GM06990 (cell line): ENCODE results near the gene TCF12.

Source experiments
- DNase-seq: peaks from one replicate; pipeline ENCODE4 v3.0.0-alpha.2; 2011; ENCODE audit not compliant: insufficient read length; ENCODE audit errors: extremely low read depth
- H3K27me3 ChIP-seq: replicated peaks from 2 replicates; pipeline ENCODE4 v1.6.0; 2011; ENCODE audit warnings: low read length; ENCODE audit not compliant: control insufficient read depth, insufficient read depth
- H3K36me3 ChIP-seq: 2 replicates; pipeline ENCODE4 v1.5.1; 2011; ENCODE audit warnings: low read length; ENCODE audit not compliant: control insufficient read depth, insufficient read depth
- H3K4me3 ChIP-seq: replicated peaks from 2 replicates; pipeline ENCODE4 v1.5.1; 2011; ENCODE audit warnings: low read depth, mild to moderate bottlenecking, control low read depth, low read length
- TF ChIP-seq, protein P1 (sequence below): IDR thresholded peaks from 2 replicates; pipeline ENCODE4 v1.5.1; 2011; ENCODE audit warnings: low read length, control low read depth, mild to moderate bottlenecking, inconsistent platforms; ENCODE audit not compliant: insufficient read depth, poor library complexity, severe bottlenecking

Gene TCF12

DNA sequence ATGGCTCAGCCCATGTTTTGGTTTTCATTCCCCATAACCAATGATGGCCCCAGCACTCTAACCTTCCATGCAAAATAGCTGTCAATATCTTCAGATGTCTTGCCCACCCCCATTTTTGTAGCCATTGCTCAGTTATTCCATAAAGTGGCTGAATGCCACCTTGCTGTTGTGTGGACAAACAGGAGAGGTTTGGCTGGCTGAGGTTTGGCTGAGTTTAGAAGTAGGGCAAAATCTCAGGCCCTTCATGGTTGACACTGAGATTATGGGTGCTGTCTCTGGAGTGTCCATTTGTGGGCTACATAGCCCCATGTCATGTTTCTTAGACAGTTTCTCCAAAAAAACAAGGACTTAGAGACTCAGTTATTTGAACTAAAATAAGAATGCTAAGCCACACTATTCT is 96.9 kb downstream of the TCF12 start:
- TF ChIP-seq, protein P1, sequence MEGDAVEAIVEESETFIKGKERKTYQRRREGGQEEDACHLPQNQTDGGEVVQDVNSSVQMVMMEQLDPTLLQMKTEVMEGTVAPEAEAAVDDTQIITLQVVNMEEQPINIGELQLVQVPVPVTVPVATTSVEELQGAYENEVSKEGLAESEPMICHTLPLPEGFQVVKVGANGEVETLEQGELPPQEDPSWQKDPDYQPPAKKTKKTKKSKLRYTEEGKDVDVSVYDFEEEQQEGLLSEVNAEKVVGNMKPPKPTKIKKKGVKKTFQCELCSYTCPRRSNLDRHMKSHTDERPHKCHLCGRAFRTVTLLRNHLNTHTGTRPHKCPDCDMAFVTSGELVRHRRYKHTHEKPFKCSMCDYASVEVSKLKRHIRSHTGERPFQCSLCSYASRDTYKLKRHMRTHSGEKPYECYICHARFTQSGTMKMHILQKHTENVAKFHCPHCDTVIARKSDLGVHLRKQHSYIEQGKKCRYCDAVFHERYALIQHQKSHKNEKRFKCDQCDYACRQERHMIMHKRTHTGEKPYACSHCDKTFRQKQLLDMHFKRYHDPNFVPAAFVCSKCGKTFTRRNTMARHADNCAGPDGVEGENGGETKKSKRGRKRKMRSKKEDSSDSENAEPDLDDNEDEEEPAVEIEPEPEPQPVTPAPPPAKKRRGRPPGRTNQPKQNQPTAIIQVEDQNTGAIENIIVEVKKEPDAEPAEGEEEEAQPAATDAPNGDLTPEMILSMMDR = no peak
- DNase-seq = no peak

DNA sequence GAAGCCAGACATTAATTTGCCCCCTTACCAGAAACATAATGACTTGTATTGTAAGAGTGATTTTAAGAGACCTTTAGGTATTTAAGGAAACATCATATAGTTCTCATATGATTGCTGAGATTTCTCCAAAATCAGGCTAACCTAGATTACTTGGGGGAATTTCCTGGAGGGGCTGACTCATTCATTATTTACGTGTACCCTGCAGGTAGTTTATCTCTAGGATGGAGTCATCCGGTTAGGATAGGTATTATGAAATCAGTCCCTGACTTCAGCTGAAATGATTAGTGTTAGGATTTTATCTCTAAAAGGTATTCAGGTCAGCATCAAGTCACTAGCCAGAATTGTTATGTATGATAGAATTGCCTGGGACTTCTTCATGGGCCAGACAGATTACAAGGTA is 97.5 kb downstream of the TCF12 start:
- Histone ChIP-seq H3K27me3 (no peaks in the 10 kb centered on the region), H3K4me3 (no peak overlapping the region), H3K36me3 (no peaks in the 10 kb centered on the region)
- TF ChIP-seq, protein P1 = no peak
- DNase-seq = no peak

More for the DNA sequence above, 96.9 kb downstream of the TCF12 start:
- Histone ChIP-seq H3K4me3 (no peak overlapping the region), H3K27me3 (no peaks in the 10 kb centered on the region), H3K36me3 (no peaks in the 10 kb centered on the region)

DNA sequence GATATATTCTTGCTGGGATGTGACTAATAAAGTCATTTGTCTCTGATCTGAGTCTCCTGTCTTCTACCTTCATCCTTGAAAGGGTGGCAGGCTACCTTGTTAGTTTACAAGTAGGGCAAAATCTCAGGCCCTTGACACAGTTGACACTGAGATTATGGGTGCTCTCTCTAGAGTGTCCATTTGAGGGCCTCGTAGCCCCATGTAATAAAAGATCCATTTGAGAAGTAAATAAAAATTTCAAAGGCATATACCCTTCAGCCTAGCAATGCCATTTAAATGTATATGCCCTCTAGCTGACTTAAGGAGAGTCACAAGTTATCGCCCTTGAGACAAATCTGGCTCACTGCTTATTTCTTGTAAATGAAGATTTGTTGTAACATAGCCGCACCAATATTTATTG is 98.6 kb downstream of the TCF12 start:
- no peaks in the 10 kb centered on the region for H3K27me3 ChIP-seq
- no peaks in the 10 kb centered on the region for H3K36me3 ChIP-seq
- DNase-seq = no peak
- TF ChIP-seq, protein P1 = peak; percentile 20
- H3K4me3 ChIP-seq = no peak overlapping the region

DNA sequence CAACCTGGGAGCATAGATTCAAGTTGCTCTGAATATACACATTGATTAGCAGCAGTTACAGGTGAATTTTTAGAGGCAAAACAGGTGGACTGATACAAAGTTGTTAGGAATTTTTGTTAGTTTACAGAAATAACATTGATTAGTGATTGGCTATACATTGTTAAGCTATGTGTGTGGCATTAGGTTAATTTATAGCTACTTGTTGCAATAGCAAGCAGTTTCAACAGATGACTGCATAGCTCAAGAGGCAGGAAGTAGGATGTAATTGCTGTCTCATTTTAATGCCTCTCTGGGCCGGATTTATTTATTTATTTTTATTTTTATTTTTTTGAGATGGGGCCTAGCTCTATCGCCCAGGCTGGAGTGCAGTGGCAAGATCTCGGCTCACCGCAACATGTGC is 99.7 kb downstream of the TCF12 start:
- TF ChIP-seq, protein P1 = no peak
- no peak for DNase-seq

DNA sequence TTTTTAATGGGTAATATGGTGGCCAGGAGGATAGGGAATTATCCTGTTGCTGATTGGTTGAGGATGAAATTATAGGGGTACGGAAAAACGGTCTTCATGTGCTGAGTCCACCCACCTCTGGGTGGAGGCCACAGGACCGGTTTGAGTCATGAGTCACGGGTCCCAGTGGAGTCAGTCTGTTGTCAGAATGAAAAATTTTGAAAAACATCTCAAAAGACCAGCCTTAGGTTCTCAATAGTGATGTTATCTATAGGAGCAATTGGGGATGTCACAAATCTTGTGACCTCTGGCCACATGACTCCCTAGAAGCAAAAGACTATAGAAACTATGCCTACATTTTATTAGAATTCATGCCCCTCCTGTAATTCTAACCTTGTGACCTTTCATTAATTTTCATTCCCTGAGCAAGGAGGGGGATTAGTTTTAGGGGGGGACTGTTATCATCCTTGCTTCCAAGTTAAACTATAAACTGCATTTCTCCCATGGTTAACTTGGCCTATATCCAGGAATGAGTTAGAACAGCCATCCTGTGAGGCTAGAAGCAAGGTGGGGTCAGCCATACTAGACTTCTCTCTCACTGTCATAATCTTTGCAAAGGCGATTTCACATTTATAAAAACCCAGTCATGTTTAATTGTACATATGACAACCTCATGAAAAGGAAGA is 101.2 kb downstream of the TCF12 start:
- no peak overlapping the region for H3K4me3 ChIP-seq

More for the DNA sequence above, 99.7 kb downstream of the TCF12 start:
- H3K27me3 ChIP-seq = no peaks in the 10 kb centered on the region
- H3K4me3 ChIP-seq = no peak overlapping the region
- H3K36me3 ChIP-seq = no peaks in the 10 kb centered on the region

More for the DNA sequence above, 101.2 kb downstream of the TCF12 start:
- DNase-seq = no peak
- Histone ChIP-seq H3K27me3 (no peaks in the 10 kb centered on the region), H3K36me3 (no peaks in the 10 kb centered on the region)
- TF ChIP-seq, protein P1 = no peak
